CD4-positive, alpha-beta T cell (primary cell): ENCODE measurements around the gene NOTO. TPM values are rescaled to one million over a fixed set of nuclear protein-coding genes. Genes with fewer than 3 reads are reported as not detected.

Experiments used
- ATAC-seq: fragments of 200-7000 bp; cut with Tn5 transposase; one replicate; pipeline ENCODE4 v1.10.0; 2022; ENCODE audit warnings: mild to moderate bottlenecking; ENCODE audit not compliant: poor library complexity
- CTCF ChIA-PET: fragments of 350-600 bp; sonication (Branson Sonifier 250); formaldehyde crosslinking; loops from one replicate; lab custom pipeline; 2021; ENCODE audit warnings: antibody characterized with exemption, inconsistent platforms; lab: Charles Lee
- POLR2A ChIA-PET: fragments of 350-600 bp; sonication (Branson Sonifier 250); formaldehyde crosslinking; loops from one replicate; lab custom pipeline; 2021; ENCODE audit warnings: antibody characterized with exemption, inconsistent platforms; lab: Charles Lee
- DNase-seq, 14 experiments: peaks; one replicate each; pipeline ENCODE4 v3.0.0-alpha.2; 2013 to 2020; ENCODE audit warnings: mixed read lengths in 2 of 14
- H3K27ac ChIP-seq, 2 donors: one replicate each; pipeline versions ENCODE4 v1.5.1 to v1.7.0; 2013; ENCODE audit warnings: low read length in 2 of 2, low read depth in 1 of 2, mild to moderate bottlenecking in 1 of 2
- H3K27me3 ChIP-seq, 2 experiments: 1 replicate in 1 of 2; 2 replicates in 1 of 2; pipeline versions ENCODE4 v1.6.1 to v1.7.0; 2013; ENCODE audit warnings: low read length in 2 of 2, control low read depth in 1 of 2, mild to moderate bottlenecking in 1 of 2, moderate library complexity in 1 of 2; ENCODE audit not compliant: insufficient read depth in 2 of 2, control insufficient read depth in 1 of 2
- H3K36me3 ChIP-seq: one replicate; pipeline ENCODE4 v1.6.1; 2013; ENCODE audit warnings: low read length, control low read depth; ENCODE audit not compliant: insufficient read depth
- H3K4me1 ChIP-seq: one replicate; pipeline ENCODE4 v1.6.1; 2013; ENCODE audit warnings: low read length, control low read depth; ENCODE audit not compliant: insufficient read depth
- H3K4me3 ChIP-seq: one replicate; pipeline ENCODE4 v1.5.1; 2013; ENCODE audit warnings: mild to moderate bottlenecking, low read length, moderate library complexity
- H3K9me3 ChIP-seq, 2 experiments: 1 replicate in 1 of 2; 2 replicates in 1 of 2; pipeline versions ENCODE4 v1.6.1 to v1.7.0; 2013; ENCODE audit warnings: low read length in 2 of 2, mild to moderate bottlenecking in 2 of 2, control low read depth in 1 of 2, moderate library complexity in 1 of 2; ENCODE audit not compliant: control insufficient read depth in 1 of 2, insufficient read depth in 1 of 2
- H3K27ac Mint-ChIP-seq: one replicate; pipeline ENCODE4 v1.8.0; 2020; ENCODE audit warnings: mixed read lengths
- H3K27me3 Mint-ChIP-seq: one replicate; pipeline ENCODE4 v1.8.0; 2021; ENCODE audit warnings: mixed read lengths
- H3K36me3 Mint-ChIP-seq: one replicate; pipeline ENCODE4 v1.8.0; 2021; ENCODE audit warnings: low read depth, mixed read lengths
- H3K4me1 Mint-ChIP-seq: one replicate; pipeline ENCODE4 v1.8.0; 2021; ENCODE audit warnings: low read depth, mixed read lengths
- H3K4me3 Mint-ChIP-seq: one replicate; pipeline ENCODE4 v1.8.0; 2020; ENCODE audit warnings: mild to moderate bottlenecking, mixed read lengths
- H3K9me3 Mint-ChIP-seq: one replicate; pipeline ENCODE4 v1.8.0; 2020; ENCODE audit warnings: mixed read lengths
- intact Hi-C, 2 experiments: fragments of 100-400 bp; cut with DNase I in 1 of 2; cut with micrococcal nuclease in 1 of 2; formaldehyde crosslinking; loops; one replicate each; pipeline versions ENCODE4 v1.15.1 to v1.9.0; 2023 to 2025; cut with DNase I, micrococcal nuclease
- total RNA-seq, 174 experiments: library from RNA in 2 of 174; stranded (reverse) in 2 of 174; gene quantifications; one replicate each; pipeline ENCODE4 v1.2.3 and lab custom pipeline; 2021 to 2026
- TF ChIP-seq, protein P1 (sequence below): fragments of 200-600 bp; IDR thresholded peaks from one replicate; pipeline ENCODE4 v1.8.0; 2022; ENCODE audit warnings: antibody characterized with exemption, mild to moderate bottlenecking

Gene NOTO
- total RNA-seq, 2 experiments from 2014 or later, result not detected

DNA sequence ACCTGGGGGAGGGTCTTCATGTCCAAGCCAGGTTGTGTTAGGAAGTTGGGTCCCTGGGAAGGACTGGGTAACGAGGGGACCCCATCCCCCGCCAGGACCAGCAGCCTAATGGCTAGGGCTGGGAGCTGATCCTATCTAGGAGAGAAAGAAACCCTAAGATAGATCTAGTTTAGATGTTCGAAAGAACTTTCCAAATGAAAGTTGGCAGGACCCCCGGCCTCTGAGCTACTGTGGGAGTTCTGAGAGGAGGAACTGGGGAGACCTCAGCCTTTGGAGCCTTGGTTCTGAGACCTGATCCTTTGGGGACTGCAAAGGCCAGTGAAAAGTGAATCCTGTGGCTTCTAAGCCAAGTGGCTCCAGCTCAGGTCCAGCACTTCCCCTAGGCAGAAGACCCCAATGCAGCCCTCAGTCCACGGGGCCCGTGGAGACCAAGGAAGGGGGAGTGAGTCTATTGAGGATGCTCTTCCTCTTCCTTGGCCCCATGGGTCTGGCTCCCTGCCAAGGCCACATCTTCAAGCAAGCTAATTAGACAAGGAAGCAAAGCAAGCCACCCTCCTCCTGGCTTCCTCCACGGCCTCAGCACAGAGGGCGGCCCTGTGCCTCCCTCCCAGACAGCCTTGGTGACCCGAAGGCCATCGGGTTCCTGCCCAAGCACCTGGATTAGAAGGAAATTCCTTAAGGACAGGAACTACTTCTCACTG lies 55.2 kb downstream of the NOTO start:
- peaks cover 13% of the 10 kb centered on the region for H3K4me1 ChIP-seq
- H3K4me3 ChIP-seq, result no peak overlapping the region
- peak in 8 of 14 experiments; percentile 11 to 62 (median 40) for DNase-seq
- no peaks in the 10 kb centered on the region for H3K9me3 Mint-ChIP-seq
- no peak overlapping the region for H3K4me3 Mint-ChIP-seq
- no peak for ATAC-seq
- H3K4me1 Mint-ChIP-seq, result no peaks in the 10 kb centered on the region
- intact Hi-C loops, result no loop called here
- no peak overlapping the region for H3K27ac Mint-ChIP-seq
- H3K27me3 ChIP-seq, result no peaks in the 10 kb centered on the region
- peaks cover 20% of the 10 kb centered on the region for H3K36me3 ChIP-seq
- H3K9me3 ChIP-seq, result no peaks in the 10 kb centered on the region
- no peaks in the 10 kb centered on the region for H3K27me3 Mint-ChIP-seq
- TF ChIP-seq, protein P1, sequence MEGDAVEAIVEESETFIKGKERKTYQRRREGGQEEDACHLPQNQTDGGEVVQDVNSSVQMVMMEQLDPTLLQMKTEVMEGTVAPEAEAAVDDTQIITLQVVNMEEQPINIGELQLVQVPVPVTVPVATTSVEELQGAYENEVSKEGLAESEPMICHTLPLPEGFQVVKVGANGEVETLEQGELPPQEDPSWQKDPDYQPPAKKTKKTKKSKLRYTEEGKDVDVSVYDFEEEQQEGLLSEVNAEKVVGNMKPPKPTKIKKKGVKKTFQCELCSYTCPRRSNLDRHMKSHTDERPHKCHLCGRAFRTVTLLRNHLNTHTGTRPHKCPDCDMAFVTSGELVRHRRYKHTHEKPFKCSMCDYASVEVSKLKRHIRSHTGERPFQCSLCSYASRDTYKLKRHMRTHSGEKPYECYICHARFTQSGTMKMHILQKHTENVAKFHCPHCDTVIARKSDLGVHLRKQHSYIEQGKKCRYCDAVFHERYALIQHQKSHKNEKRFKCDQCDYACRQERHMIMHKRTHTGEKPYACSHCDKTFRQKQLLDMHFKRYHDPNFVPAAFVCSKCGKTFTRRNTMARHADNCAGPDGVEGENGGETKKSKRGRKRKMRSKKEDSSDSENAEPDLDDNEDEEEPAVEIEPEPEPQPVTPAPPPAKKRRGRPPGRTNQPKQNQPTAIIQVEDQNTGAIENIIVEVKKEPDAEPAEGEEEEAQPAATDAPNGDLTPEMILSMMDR, result no peak
- POLR2A ChIA-PET, result interaction anchor here (0.6 to 2.1 kb wide), 3 partner anchors 24 to 33 kb away, joined by 3 to 20 read pairs (median 3); partner anchors contain the start of genes CCT7 and PRADC1
- no peak overlapping the region for H3K27ac ChIP-seq
- CTCF ChIA-PET, result no interaction called here
- peaks cover 34% of the 10 kb centered on the region for H3K36me3 Mint-ChIP-seq

DNA sequence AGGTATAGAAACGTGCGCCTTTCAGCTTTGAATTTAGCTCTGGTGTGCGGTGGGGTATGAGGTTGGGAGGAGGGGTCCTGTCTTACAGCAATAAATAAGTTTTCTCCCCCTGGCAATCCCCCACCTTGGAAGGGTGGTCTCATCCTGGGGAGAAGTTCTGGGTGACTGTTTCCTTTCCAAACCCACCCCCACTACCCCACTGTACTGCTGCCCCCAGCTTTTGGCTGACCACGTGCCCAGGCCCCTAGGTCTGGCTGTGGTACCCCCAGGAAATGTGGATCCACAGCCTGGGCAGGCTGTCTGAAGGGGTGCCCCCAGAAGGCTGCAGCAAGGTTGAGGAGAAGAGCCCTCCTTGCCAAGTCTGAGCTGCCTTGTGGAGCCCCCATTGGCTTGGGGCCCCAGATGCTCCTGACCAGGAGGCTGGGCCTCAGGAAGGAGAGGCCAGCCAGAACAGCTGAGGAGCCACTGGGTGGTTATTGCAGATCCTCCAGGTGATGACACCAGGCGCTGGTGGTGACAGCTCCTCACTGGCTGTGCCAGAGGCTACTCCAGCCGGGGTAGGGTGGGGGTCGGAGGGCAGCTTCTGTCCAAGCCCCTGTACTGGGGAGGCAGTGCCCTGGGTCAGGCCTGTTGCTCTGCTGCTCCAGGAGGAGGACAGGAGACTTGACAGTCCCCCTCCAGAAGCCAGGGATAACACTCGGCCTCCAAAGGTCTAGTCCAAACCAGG lies 56.0 kb downstream of the NOTO start:
- DNase-seq (no peak), ATAC-seq (no peak)
- CTCF ChIA-PET, result no interaction called here
- H3K4me1 ChIP-seq, result peaks cover 13% of the 10 kb centered on the region
- peaks cover 27% of the 10 kb centered on the region for H3K36me3 Mint-ChIP-seq
- H3K27me3 ChIP-seq, result no peaks in the 10 kb centered on the region
- intact Hi-C loops, result no loop called here
- no peak overlapping the region for H3K27ac ChIP-seq
- H3K27ac Mint-ChIP-seq, result peak overlapping the region; percentile 33
- TF ChIP-seq, protein P1, result no peak
- H3K9me3 ChIP-seq, result no peaks in the 10 kb centered on the region
- no peaks in the 10 kb centered on the region for H3K4me1 Mint-ChIP-seq
- H3K9me3 Mint-ChIP-seq, result no peaks in the 10 kb centered on the region
- no peak overlapping the region for H3K4me3 ChIP-seq
- POLR2A ChIA-PET, result interaction anchor here (0.6 to 2.1 kb wide), 2 partner anchors 25 to 27 kb away, joined by 3 to 20 read pairs; partner anchors contain the start of genes CCT7 and PRADC1
- H3K27me3 Mint-ChIP-seq, result no peaks in the 10 kb centered on the region
- peaks cover 12% of the 10 kb centered on the region for H3K36me3 ChIP-seq
- H3K4me3 Mint-ChIP-seq, result no peak overlapping the region

DNA sequence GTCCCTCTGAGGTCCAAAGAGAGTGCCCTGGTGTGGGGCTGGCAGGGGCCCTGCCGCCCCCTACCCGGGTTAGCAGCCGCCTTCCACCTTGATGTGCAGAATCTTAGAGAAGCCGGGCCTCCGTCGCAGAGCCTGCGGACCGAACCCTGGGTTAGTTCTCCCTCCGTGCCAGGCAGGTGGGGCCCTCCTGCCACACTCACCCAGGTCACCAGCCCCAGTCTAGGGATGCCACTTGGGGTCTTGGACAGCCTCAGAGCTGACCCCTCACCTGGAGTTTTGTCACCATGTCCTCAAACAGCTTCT lies 56.5 kb downstream of the NOTO start:
- Histone ChIP-seq H3K9me3 (no peaks in the 10 kb centered on the region), H3K27ac (no peak overlapping the region), H3K36me3 (peaks cover 8% of the 10 kb centered on the region), H3K27me3 (no peaks in the 10 kb centered on the region), H3K4me1 (peaks cover 13% of the 10 kb centered on the region), H3K4me3 (no peak overlapping the region)
- Mint-ChIP-seq H3K4me1 (no peaks in the 10 kb centered on the region), H3K9me3 (no peaks in the 10 kb centered on the region), H3K36me3 (peaks cover 28% of the 10 kb centered on the region), H3K4me3 (no peak overlapping the region), H3K27ac (peak overlapping the region; percentile 33), H3K27me3 (no peaks in the 10 kb centered on the region)
- intact Hi-C loops, result no loop called here
- CTCF ChIA-PET, result no interaction called here
- no peak for DNase-seq
- no peak for ATAC-seq
- TF ChIP-seq, protein P1, result no peak
- POLR2A ChIA-PET, result no interaction called here
